NB4 (cell line): Measurements from ENCODE around the gene MEGF10.

Experiments
- CTCF ChIP-seq: IDR thresholded peaks from one replicate; pipeline ENCODE4 v1.5.1; 2012; ENCODE audit warnings: low read depth, low read length
- MAX ChIP-seq: IDR thresholded peaks from 2 replicates; pipeline ENCODE4 v1.6.1; 2011; ENCODE audit warnings: low read depth, low read length
- MYC ChIP-seq: IDR thresholded peaks from 2 replicates; pipeline ENCODE4 v1.6.1; 2011; ENCODE audit warnings: low read depth, low read length
- POLR2A ChIP-seq: IDR thresholded peaks from 2 replicates; pipeline ENCODE4 v1.6.1; 2011; ENCODE audit warnings: mild to moderate bottlenecking; ENCODE audit not compliant: insufficient read length; ENCODE audit errors: extremely low read depth

GRCh38 chr5:127421471-127421870, 130.9 kb downstream of the MEGF10 start:
- TF ChIP-seq CTCF (no peak), POLR2A (no peak), MYC (no peak), MAX (no peak)
